ENCODE results near the gene SYT3.
"Not testable (repeated sequence)": the region's sequence is repeated elsewhere in the genome, so short reads cannot be mapped to it uniquely, and the experiment has no call there.

SYT3 gene

GRCh38 chr19:50599427-50599826, 40.3 kb downstream of the SYT3 start:
- H3K4me3 ChIP-seq (ENCODE audit: low read depth, low read length): no peak overlapping the region
- TF ChIP-seq CTCF (conservative IDR thresholded peaks at IDR 0.05; ENCODE audit: low read depth, low read length): no peak
- DNase-seq (ENCODE audit: low read depth): no peak

DNA sequence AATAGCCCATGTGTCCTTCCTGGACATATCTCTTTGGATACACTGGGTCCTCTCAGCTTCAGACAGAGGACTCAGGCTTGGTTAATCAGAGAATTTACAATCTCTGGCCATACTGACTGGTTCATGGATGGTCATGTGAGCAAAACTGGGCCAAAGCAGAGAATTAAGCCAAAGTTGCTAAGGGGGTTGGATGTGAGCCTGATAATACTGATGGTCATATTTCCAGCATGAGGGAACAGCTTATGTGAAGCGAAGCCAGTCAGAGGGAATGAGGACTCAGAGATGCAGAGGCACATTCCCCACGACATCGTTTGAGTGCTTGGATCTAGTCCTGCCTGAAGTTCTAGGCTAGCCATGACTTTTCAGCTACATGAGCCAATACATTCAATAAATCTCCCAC, 49.5 kb downstream of the SYT3 start:
- H3K4me3 ChIP-seq (ENCODE audit: low read depth, low read length): no peak overlapping the region
- TF ChIP-seq CTCF (conservative IDR thresholded peaks at IDR 0.05; ENCODE audit: low read depth, low read length): no peak
- no peak for DNase-seq (ENCODE audit: low read depth)

DNA sequence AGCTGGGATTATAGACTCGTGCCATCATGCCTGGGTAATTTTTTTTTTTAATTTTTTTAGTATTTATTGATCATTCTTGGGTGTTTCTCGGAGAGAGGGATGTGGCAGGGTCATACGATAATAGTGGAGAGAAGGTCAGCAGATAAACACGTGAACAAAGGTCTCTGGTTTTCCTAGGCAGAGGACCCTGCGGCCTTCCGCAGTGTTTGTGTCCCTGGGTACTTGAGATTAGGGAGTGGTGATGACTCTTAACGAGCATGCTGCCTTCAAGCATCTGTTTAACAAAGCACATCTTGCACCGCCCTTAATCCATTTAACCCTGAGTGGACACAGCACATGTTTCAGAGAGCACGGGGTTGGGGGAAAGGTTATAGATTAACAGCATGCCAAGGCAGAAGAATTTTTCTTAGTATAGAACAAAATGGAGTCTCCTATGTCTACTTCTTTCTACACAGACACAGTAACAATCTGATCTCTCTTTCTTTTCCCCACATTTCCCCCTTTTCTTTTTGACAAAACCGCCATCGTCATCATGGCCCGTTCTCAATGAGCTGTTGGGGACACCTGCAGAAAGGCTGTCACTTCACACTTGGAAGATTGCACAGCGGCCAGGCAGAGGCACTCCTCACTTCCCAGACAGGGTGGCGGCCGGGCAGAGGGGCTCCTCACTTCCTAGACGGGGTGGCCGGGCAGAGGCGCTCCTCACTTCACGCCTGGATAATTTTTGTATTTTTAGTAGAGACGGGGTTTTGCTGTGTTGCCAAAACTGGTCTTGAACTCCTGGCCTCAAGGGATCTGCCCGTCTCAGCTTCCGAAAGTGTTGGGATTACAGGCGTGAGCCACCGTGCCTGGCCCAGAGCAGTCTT, 57.7 kb downstream of the SYT3 start:
- not testable (repeated sequence) for DNase-seq (ENCODE audit: low read depth); H3K4me3 ChIP-seq (ENCODE audit: low read depth, low read length)

DNA sequence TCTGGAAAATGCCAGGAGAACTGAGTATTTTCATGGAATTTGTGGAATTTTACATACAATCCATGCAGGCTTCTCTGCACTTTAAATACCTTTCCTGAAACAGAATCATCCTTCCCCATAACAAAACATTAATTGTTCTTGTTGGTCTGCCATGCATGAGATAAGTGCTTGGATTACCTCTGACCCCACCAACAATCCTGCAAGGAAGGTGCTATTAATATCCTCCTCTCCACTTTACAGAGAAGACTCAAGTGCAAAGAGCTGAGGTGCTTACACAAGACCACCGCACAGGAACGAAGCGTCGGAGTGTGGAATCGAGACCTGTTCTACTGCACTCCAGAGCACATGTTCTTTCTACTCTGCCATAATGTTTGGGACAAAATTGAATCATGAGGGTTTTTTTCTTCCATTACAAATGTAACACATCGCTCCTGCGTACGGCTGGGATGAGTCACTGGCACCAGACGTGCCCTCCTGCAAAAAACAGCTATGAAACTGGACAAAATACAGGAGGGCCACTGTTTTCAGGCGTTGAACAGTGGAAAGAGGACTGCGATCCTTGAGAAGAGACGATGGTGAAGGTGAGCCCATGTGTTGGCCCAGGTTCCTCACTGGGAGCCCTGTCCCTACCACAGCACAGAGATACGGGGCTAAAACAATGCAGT, 58.6 kb downstream of the SYT3 start:
- TF ChIP-seq CTCF (conservative IDR thresholded peaks at IDR 0.05; ENCODE audit: low read depth, low read length): no peak
- no peak overlapping the region for H3K4me3 ChIP-seq (ENCODE audit: low read depth, low read length)
- no peak for DNase-seq (ENCODE audit: low read depth)

DNA sequence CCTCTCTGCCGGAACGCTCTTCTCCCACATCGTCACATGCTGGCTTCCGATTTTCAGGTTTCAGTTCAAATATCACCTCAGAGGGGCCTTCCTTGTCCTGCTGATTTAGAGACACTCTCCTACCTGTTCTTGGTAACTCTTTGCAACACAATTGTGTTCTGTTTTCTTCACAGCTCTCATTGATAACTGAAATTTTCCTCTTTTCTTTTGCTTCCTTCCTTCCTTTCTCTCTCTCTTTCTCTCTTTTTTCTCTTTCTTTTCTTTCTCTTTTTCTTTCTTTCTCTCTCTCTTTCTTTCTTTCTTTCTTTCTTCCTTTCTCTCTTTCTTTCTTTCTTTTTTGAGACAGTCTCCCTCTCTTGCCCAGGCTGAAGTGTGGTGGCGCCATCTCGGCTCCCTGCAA, 59.4 kb downstream of the SYT3 start:
- H3K4me3 ChIP-seq (ENCODE audit: low read depth, low read length): no peak overlapping the region
- no peak for DNase-seq (ENCODE audit: low read depth)
- no peak for TF ChIP-seq CTCF (conservative IDR thresholded peaks at IDR 0.05; ENCODE audit: low read depth, low read length)

- not testable (repeated sequence) for DNase-seq (ENCODE audit: low read depth); H3K4me3 ChIP-seq (ENCODE audit: low read depth, low read length)
These were observed 62.9 kb downstream of the SYT3 start for GRCh38 chr19:50576769-50577168.

DNA sequence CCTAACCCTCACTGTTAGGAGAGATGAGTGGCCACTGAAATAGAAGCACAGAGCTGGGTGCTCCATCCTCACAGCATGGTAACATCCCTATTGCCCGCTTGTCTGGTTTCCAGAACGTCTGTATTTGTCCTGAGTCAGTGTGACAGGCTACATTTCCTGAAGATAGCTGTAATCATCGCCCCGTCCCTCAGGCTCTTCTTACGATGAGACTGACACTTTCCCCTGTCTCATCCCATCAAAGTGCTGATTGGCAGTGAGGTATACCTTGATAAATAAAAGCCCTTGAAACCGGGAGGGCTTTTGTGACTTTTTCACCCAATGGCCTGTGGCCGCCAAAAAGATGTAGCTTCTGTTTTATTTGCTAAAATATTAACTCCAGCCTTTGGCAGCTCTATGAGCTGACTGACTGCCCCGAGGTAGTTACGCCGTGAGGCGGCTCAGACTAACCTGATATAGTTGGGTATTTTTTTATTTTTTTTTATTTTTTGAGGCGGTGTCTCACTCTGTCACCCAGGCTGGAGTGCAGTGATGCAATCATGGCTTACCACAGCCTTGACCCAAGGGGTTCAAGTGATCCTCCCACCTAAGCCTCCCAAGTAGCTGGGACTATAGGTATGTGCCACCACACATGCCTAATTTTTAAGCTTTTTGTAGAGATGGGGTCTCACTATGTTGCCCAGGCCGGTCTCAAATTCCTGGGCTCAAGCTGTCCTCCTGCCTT, 65.8 kb downstream of the SYT3 start:
- no peak for TF ChIP-seq CTCF (conservative IDR thresholded peaks at IDR 0.05; ENCODE audit: low read depth, low read length)
- no peak for DNase-seq (ENCODE audit: low read depth)
- H3K4me3 ChIP-seq (ENCODE audit: low read depth, low read length): no peak overlapping the region
